Ascending aorta (tissue), 2 donors: ENCODE results near the gene DIP2C. TPM values are rescaled to one million over a fixed set of nuclear protein-coding genes. Genes with fewer than 3 reads are reported as not detected.
A peak's percentile ranks its signal among the peaks of the same experiment; 100 is the strongest.

Source experiments
- DNase-seq, 2 donors: peaks; one replicate each; pipeline ENCODE4 v3.0.0-alpha.2; 2019; ENCODE audit warnings: low spot score in 2 of 2
- H3K27ac ChIP-seq, 2 donors: fragments of 200-600 bp; sonication (generic); one replicate each; pipeline ENCODE4 v1.5.1; 2016 to 2017; ENCODE audit warnings: mild to moderate bottlenecking in 1 of 2
- H3K27me3 ChIP-seq: fragments of 200-600 bp; sonication (generic); one replicate; pipeline ENCODE4 v1.5.1; 2017
- H3K36me3 ChIP-seq, 2 donors: fragments of 200-600 bp; sonication (generic); one replicate each; pipeline ENCODE4 v1.5.1; 2016
- H3K4me1 ChIP-seq, 2 donors: fragments of 200-600 bp; sonication (generic); one replicate each; pipeline ENCODE4 v1.5.1; 2016 to 2017; ENCODE audit warnings: mild to moderate bottlenecking in 1 of 2
- H3K4me3 ChIP-seq, 2 donors: fragments of 200-600 bp; sonication (generic); one replicate each; pipeline ENCODE4 v1.5.1; 2016 to 2017; ENCODE audit warnings: mild to moderate bottlenecking in 1 of 2
- H3K9me3 ChIP-seq, 2 donors: fragments of 200-600 bp; sonication (generic); one replicate each; pipeline ENCODE4 v1.5.1; 2016
- intact Hi-C: fragments of 100-400 bp; cut with DNase I; formaldehyde crosslinking; loops from one replicate; pipeline ENCODE4 v1.15.1; 2023
- total RNA-seq: library from RNA; depleted of rRNA; stranded (reverse); fragments of >200 nt; gene quantifications from one replicate; pipeline ENCODE4 v1.1.0, GENCODE V29; 2016
- TF ChIP-seq, protein P1 (sequence below), 3 experiments: fragments of 200-600 bp in 2 of 3; fragments of 450-650 bp in 1 of 3; sonication (generic) in 2 of 3; IDR thresholded peaks; one replicate each; pipeline ENCODE4 v1.5.1; 2016 to 2019; ENCODE audit warnings: antibody characterized with exemption in 3 of 3, mild to moderate bottlenecking in 1 of 3, moderate library complexity in 1 of 3

Gene DIP2C
- total RNA-seq, 1 donor from 2014 or later = 14.7 TPM

DNA sequence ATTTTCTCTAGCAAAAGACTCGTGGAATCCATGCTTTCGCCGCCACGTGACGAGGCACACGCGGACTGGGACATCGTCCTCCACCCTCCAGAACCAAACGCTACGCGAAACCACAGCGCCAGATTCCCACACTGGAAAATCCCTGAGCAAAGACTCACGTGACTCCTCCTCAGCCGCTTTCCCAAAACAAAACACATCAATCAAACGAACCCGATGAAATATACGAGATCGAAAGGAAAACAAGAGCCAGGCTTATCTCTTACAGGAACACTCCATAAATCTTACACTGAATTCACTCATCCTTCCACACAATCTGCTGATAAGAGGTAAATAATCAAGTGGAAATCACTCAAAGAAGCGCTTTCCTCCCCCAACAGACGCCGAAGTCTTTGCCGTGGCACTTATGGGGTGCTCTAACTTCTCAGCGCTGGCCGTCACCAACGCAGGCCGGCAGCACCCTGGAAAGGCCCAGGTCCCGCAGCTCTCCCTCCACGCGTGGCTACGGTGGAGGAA lies 23.8 kb downstream of the DIP2C start:
- H3K27ac ChIP-seq = peak overlapping the region; percentile 61 to 65
- no peaks in the 10 kb centered on the region for H3K9me3 ChIP-seq
- no peaks in the 10 kb centered on the region for H3K27me3 ChIP-seq
- DNase-seq = peak in 1 of 2 donors; percentile 80
- peak overlapping the region; percentile 39 to 62 for H3K4me3 ChIP-seq
- H3K36me3 ChIP-seq = no peaks in the 10 kb centered on the region
- TF ChIP-seq, protein P1, sequence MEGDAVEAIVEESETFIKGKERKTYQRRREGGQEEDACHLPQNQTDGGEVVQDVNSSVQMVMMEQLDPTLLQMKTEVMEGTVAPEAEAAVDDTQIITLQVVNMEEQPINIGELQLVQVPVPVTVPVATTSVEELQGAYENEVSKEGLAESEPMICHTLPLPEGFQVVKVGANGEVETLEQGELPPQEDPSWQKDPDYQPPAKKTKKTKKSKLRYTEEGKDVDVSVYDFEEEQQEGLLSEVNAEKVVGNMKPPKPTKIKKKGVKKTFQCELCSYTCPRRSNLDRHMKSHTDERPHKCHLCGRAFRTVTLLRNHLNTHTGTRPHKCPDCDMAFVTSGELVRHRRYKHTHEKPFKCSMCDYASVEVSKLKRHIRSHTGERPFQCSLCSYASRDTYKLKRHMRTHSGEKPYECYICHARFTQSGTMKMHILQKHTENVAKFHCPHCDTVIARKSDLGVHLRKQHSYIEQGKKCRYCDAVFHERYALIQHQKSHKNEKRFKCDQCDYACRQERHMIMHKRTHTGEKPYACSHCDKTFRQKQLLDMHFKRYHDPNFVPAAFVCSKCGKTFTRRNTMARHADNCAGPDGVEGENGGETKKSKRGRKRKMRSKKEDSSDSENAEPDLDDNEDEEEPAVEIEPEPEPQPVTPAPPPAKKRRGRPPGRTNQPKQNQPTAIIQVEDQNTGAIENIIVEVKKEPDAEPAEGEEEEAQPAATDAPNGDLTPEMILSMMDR (IDR thresholded peaks at IDR 0.05) = no peak
- H3K4me1 ChIP-seq = peaks cover 0 to 21% of the 10 kb centered on the region in 2 donors
- intact Hi-C loops = loop anchor here (2.0 to 5.0 kb wide), 2 partner anchors 17 to 153 kb away; no protein-coding TSS in a partner anchor

DNA sequence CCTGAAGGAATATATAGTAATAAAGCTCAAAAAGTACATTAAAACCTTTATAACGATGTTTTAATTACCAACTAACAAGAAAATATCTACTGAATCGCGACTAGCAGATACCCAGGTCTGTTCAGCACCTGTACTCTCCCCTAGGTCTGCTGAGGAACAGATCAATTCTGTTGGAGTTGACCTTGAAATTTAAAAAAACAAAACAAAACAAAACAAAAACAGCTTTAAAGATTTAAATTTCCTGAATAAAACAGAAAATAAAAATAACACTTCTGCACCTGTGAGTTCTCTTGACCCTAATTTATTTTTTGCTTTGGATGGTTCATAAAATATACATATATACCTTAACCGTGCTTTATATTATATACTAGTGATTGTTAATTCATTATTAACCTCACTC lies 24.6 kb downstream of the DIP2C start:
- Histone ChIP-seq H3K4me3 (peak overlapping the region in 1 of 2 donors; percentile 62), H3K27ac (no peak overlapping the region), H3K4me1 (peaks cover 0 to 26% of the 10 kb centered on the region in 2 donors), H3K9me3 (no peaks in the 10 kb centered on the region), H3K27me3 (no peaks in the 10 kb centered on the region), H3K36me3 (no peaks in the 10 kb centered on the region)
- intact Hi-C loops = loop anchor here (5.0 kb wide), 2 partner anchors 68 to 153 kb away; no protein-coding TSS in a partner anchor
- TF ChIP-seq, protein P1 (IDR thresholded peaks at IDR 0.05) = no peak
- no peak for DNase-seq

DNA sequence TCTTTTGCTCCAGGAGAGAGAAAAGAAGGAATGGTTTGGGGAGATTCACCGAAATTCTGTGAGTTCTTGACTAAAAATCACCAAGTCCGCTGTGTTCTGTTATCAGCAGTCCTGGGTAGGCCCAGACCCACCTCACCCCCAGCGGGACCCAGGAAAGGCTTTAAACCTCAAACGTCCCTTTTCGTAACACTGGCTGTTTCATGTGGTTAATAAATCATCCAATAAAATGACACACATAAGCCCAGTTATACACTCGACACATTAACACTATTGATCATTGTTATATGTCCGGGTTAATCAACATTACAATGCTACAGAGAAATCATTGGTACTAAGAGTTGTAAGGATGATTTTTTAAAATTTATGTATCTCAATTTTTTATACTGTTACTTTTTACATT lies 25.2 kb downstream of the DIP2C start:
- intact Hi-C loops = loop anchor here (5.0 kb wide), 1 partner anchor 67 kb away; no protein-coding TSS in a partner anchor
- no peaks in the 10 kb centered on the region for H3K36me3 ChIP-seq
- no peak overlapping the region for H3K4me3 ChIP-seq
- H3K27ac ChIP-seq = no peak overlapping the region
- peaks cover 0 to 26% of the 10 kb centered on the region in 2 donors for H3K4me1 ChIP-seq
- H3K27me3 ChIP-seq = no peaks in the 10 kb centered on the region
- no peak for DNase-seq
- TF ChIP-seq, protein P1 (IDR thresholded peaks at IDR 0.05) = no peak
- H3K9me3 ChIP-seq = no peaks in the 10 kb centered on the region

DNA sequence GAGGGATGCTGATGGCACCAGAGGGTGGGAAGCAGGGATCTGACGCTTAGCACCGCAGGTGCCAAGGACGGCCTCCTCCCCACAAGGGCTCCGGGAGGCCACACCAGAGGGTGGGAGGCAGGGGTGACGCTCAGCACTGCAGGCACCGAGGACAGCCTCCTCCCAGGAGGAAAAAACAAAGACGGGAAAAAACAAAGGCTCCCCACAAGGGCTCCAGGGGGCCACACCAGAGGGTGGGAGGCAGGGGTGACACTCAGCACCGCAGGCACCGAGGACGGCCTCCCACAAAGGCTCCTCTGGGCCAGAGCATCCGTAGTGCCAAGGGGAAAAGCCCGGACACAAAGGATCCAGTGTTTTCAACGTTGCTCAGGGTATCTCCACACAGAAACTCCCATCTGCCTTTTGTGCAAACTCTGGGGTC lies 25.6 kb downstream of the DIP2C start:
- DNase-seq = peak in 1 of 2 donors; percentile 33
- TF ChIP-seq, protein P1 (IDR thresholded peaks at IDR 0.05) = no peak
- peaks cover 0 to 29% of the 10 kb centered on the region in 2 donors for H3K4me1 ChIP-seq
- no peaks in the 10 kb centered on the region for H3K9me3 ChIP-seq
- no peaks in the 10 kb centered on the region for H3K36me3 ChIP-seq
- intact Hi-C loops = loop anchor here (5.0 kb wide), 1 partner anchor 67 kb away; no protein-coding TSS in a partner anchor
- H3K27me3 ChIP-seq = no peaks in the 10 kb centered on the region
- H3K4me3 ChIP-seq = no peak overlapping the region
- H3K27ac ChIP-seq = no peak overlapping the region

DNA sequence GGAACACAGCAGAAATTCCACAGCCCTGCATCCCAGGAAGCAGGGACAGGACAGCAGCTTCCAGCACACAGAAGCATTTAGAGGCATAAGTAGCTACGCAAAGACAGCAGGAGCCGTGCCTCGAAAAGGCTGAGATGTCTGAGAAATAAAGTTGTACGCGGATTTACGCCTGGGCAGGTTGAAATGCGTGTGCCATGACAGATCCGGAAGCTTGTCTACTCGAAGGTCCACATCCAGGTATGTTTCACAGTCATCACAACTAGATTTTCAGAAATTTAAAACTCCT lies 26.1 kb downstream of the DIP2C start:
- Histone ChIP-seq H3K9me3 (no peaks in the 10 kb centered on the region), H3K27ac (no peak overlapping the region), H3K36me3 (no peaks in the 10 kb centered on the region), H3K4me3 (no peak overlapping the region), H3K4me1 (peaks cover 0 to 29% of the 10 kb centered on the region in 2 donors), H3K27me3 (no peaks in the 10 kb centered on the region)
- TF ChIP-seq, protein P1 (IDR thresholded peaks at IDR 0.05) = no peak
- DNase-seq = peak in 1 of 2 donors; percentile 40
- intact Hi-C loops = loop anchor here (5.0 kb wide), 1 partner anchor 66 kb away; no protein-coding TSS in a partner anchor
